Epidermal melanocyte (primary cell): ENCODE measurements around the gene KLHL2.
A peak's percentile ranks its signal among the peaks of the same experiment; 100 is the strongest.
"Not testable (repeated sequence)": the region's sequence is repeated elsewhere in the genome, so short reads cannot be mapped to it uniquely, and the experiment has no call there.

ENCODE experiments used
- DNase-seq: peaks from one replicate; pipeline ENCODE4 v3.0.0; 2011; ENCODE audit warnings: low spot score; ENCODE audit not compliant: insufficient read length

The KLHL2 gene

GRCh38 chr4:165207431-165208220 lies at the start of gene KLHL2:
TSS of gene KLHL2 (plus strand) at chr4:165207561. CDS start at chr4:165207877, 316 bp downstream.
- peak; percentile 75 for DNase-seq

DNA sequence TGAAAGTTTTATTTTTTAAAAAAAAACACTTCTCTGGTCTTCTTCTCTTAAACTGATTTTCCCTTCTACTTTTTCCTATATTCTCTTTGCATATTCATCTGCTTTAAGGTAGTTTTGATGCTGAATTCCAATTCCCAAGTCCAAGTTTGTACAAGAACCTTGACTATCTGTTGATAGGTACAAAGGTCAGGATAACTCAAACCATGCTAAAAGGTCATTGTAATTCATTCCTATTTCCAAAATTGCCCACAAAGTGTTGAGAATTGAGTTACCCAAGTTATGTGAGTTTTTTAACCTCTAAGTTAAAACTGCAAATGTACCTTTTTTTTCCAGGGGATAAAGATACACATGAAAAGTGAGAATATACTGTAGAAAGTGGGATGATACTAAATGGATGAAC lies 48.6 kb upstream of the KLHL2 start:
- no peak for DNase-seq

DNA sequence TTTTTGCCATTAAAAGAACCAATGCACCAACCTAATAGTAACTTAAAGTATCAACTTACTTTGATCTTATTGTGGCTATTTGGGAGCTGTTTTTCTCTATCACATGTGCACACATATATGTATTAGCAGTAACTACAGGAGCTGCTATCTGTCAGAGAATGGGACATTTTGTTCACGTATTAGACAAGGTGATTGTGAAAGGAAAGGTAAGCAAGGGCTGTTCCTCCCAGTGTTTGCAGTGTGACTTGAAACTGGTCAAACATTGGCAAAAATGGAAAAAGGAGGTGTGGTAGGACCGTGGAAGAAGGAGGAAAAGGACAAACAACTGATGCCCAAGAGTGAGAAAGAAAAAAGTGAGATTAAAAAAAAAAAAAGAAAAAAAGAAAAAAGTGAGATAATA lies 43.1 kb upstream of the KLHL2 start:
- no peak for DNase-seq

- DNase-seq, result not testable (repeated sequence)
Measured at GRCh38 chr4:165166872-165167271, 40.5 kb upstream of the KLHL2 start.

DNA sequence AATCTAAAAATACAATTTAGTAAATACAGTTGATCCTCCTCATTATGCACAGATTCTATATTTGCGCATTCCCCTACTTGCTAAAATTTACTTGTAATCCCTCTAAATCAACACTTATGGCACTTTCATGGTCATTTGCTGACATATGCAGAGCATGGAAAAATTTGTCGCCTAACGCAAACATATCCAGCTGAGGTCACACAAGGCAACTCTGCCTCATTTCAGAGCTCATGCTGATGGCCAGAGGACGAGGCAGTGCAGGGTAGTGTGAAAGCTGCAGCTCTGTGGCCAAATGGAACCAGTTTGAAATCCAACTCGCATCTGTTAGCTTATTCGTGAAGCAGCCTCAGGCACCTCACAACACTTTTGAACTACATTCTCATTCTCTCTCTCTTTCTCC lies 39.7 kb upstream of the KLHL2 start:
- DNase-seq, result no peak

GRCh38 chr4:165170819-165171218 lies 36.5 kb upstream of the KLHL2 start:
- no peak for DNase-seq

DNA sequence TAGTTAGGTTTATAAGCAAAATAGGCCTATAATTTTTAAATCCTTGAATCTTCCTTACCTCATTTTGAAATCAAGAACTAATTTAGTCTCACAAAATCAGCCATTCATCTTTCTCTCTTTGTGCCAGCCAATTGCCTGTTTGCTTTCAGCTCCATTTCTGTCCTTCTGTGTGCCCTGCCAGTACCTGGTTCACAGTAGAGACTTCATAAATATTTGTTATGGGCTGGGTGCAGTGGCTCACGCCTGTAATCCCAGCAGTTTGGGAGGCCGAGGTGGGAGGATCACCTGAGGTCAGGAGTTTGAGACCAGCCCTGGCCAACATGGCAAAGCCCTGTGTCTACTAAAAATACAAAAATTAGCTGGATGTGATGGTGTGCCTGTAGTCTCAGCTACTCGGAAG lies 31.9 kb upstream of the KLHL2 start:
- not testable (repeated sequence) for DNase-seq

DNA sequence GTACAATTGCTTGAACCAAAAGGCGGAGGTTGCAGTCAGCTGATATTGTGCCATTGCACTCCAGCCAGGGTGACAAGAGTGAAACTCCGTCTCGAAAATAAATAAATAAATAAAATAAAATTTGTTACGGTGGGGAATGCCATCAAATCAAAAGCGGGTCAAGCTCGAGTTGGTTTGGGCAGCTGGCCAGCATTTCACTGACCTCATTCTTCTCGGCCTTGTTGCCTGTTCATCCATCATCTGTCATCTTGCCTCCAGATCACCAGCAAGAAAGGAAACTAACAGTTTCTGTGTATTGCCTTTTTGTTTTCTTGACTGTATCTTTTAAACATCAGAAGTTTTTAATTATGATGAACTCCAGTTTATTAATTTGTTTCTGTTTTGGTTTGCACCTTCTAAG lies 31.5 kb upstream of the KLHL2 start:
- DNase-seq, result no peak

DNA sequence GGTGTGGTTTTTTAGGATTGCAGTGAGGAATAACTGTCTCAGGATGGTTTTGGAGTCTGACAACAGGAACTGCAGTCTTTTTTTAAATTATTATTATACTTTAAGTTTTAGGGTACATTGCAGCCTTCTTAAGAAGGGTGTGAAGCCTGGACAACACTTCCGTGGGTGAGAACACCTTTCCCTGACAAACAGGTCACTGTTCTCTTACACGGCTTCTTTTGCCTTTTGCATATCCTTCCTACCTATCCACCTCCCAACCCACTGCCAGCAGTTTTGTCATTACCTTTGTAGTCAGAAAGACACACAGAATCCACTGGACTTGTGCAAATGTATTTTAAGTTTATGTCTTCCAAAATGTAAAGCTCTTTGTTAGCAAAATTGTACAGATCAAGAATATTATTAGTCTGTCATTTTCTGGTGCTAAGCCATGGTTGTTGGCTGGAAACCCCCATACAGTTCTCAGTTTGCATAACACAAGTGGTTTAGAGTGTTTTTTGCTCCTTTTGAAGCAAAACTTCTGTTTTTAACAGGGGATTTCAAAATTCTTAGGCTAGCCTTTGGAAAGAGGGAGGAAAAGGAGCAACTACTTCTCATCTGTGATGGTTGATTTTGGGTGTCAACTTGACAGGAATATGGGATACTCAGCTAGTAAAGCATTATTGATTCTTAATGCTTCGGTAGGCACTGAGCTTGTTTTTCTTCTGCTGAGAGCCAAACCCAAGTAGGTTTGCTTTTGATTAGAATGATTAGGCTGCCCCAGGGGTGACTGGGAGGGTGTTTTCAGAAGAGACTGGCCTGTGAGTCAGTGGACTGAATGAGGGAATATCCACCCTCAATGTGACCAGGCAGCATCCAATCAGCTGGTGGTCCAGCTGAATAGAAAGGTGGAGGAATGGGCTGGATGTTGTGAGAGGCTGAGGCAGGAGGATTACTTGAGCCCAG lies 29.4 kb upstream of the KLHL2 start:
- no peak for DNase-seq

DNA sequence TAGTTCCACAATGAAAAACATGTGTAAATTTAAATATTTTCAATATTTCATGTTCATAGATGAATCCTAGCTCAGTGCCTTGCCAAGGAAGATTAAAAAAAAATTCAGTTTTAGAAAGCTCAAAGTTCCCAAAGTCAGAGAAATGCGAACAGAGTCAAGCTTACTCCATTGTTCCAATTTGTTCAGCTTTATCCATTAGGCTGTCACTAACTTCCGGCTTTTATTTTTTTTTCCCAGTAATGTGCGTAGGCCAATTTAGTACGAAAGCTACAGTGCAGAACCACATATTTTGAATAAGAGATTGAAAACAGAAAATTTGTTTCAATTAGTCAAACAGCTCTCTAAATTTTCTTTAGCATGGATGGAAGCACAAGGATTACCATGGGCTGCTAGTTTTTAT lies 23.1 kb upstream of the KLHL2 start:
- no peak for DNase-seq

DNA sequence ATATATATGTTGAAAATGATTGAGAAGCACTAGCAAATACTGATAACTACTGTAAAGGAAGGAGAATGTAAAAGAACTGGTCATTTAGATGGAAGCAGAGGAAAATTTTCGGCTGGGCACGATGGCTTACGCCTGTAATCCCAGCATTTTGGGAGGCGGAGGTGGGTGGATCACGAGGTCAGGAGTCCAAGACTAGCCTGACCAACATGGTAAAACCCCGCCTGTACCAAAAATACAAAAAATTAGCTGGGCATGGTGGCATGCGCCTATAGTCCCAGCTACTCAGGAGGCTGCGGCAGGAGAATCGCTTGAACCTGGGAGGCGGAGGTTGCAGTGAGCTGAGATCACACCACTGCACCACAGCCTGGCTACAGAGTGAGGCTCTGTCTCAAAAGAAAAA lies 22.4 kb upstream of the KLHL2 start:
- DNase-seq, result not testable (repeated sequence)

- no peak for DNase-seq
Measured at GRCh38 chr4:165185448-165185847, 21.9 kb upstream of the KLHL2 start.

GRCh38 chr4:165190591-165191347 lies 16.6 kb upstream of the KLHL2 start:
- no peak for DNase-seq

DNA sequence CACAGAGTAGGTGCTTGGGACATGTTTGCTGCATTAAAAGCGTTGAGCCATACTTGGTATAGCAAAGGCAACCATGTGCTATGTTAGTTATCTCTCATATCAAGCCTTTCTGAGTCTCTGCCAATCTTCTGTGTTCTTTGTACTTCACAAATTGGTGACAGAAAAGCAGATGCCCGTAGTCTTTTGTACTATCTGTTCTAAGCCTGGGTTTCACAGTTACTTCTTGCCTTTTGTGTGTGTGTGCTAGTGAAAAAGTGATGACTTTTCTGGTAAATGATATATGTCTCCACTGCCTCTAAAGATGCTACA lies 16.1 kb upstream of the KLHL2 start:
- DNase-seq, result no peak

DNA sequence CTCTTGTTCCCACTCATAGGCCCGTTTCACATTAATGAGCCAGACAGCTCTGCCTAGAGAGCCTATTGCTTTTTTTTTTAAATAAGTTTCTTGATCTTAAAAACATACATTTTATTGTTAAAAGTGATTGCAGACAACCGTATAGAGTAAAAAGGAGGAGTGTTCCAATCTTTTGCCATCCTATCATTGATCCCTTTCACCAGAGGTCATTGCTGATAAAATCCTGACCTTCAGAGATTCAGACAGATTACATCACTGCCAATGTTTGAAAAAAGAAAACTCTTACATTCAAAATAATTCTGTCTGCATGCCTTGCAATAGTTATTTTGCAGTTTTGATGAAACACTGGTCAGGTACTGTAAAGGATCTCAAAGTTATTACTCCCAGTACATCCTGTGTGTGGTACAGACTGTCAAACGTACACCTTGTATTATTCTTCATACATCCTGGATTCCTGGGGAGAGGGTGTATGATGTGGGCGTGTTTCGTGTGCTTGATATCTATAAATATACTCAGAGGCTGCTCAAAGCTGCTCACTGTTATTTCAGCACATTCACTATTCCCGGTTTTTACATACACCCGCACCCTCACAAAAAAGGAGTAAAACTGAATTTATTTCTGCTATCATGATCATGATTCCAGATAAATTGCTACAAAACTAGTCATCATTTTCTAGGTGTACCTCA lies 15.4 kb upstream of the KLHL2 start:
- DNase-seq, result no peak

DNA sequence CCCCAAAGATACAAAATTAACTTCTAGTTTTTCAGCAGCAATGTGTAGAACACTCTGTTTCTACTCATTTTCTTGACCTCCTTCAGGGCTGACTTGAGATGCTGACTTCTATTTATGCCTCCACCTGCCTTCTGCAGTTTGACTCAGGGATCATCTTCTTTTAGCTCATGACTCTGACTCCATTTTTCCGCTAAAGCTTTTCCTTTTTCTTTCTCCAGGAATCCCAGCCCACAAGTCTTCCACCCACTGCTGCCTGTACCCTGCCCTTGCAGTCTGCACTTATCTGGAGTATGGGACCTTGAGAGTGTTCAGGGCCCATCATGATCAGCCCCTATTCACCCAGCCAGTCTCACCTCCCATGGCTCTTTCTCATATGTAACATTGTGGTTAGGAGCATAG lies 14.9 kb upstream of the KLHL2 start:
- no peak for DNase-seq

DNA sequence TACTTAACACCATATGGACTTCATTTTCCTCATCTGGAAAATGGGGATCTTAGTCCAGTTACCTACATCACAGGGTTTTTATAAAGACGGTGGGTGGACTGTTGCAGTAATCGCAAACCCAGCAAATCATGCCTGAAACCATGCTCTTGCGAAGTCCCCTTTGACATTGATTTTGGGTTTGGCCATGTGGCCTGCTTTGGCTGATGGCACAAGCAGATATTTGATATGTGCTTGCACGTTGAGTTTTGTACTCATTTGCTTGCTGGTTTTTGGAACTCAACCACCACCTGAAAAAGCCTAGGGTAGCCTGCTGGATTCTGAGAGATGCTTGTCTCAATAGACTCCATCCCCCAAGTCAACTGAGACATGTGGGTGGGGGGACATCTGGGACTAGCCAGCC lies 14.4 kb upstream of the KLHL2 start:
- DNase-seq, result no peak

DNA sequence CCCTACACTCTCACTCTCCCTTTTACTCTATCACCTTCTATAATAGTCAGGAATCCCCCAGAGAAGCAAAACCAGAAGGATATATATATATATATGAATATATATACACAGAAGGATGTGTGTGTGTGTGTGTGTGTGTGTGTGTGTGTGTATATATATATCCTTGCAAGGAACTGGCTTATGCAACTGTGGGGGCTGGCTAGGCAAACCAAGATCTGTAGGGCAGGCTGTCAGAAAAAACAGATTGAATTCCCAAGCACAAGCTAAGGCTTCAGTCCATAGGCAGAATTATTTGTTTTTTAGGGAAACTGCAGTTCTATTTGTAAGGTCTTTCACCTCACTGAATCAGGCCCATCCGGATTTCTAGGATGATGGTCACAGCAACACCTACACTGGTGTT lies 13.0 kb upstream of the KLHL2 start:
- DNase-seq, result no peak

GRCh38 chr4:165198329-165198728 lies 9.0 kb upstream of the KLHL2 start:
- DNase-seq, result no peak

GRCh38 chr4:165199286-165199685 lies 8.1 kb upstream of the KLHL2 start:
- DNase-seq, result no peak

DNA sequence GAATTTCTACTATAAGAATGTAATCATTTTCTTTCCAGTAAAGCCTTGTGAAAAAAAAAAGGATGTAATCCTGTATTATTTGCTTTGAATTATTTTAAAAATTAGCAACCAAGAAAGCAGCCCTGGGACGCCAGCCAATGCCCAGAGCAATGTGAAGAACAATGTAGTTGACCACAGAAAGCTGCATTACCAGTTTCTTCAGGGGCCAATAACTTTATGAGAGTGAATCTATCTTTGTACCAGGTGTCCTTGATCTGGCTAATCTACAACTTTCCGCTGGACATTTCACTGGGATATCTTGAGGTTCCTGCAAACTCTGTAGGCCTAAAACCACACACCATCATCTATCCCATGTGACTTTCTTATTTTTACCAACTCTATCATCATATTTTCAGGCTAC lies 7.6 kb upstream of the KLHL2 start:
- no peak for DNase-seq
